NCI-H1694 (cell line): ENCODE measurements around the gene PDLIM4.

Experiments used
- DNase-seq: peaks from one replicate; lab custom pipeline; 2025; lab: John Stamatoyannopoulos, UW

The PDLIM4 gene

GRCh38 chr5:132267166-132267739, 9.8 kb downstream of the PDLIM4 start:
- no peak for DNase-seq

GRCh38 chr5:132267931-132268768, 10.7 kb downstream of the PDLIM4 start:
- no peak for DNase-seq

- DNase-seq = no peak
Observed at GRCh38 chr5:132268769-132269551, 11.5 kb downstream of the PDLIM4 start.

- DNase-seq = no peak
Observed at GRCh38 chr5:132269635-132270334, 12.3 kb downstream of the PDLIM4 start.

- no peak for DNase-seq
Observed at GRCh38 chr5:132270335-132270665, 12.8 kb downstream of the PDLIM4 start.

- no peak for DNase-seq
Observed at GRCh38 chr5:132270706-132271105, 13.2 kb downstream of the PDLIM4 start.

- DNase-seq = no peak
Observed at GRCh38 chr5:132271251-132272246, 14.1 kb downstream of the PDLIM4 start.

GRCh38 chr5:132272311-132273210, 15.1 kb downstream of the PDLIM4 start:
- peak; percentile 30 for DNase-seq

- no peak for DNase-seq
Observed at GRCh38 chr5:132273631-132274030, 16.1 kb downstream of the PDLIM4 start.

- DNase-seq = no peak
Observed at GRCh38 chr5:132274050-132274792, 16.7 kb downstream of the PDLIM4 start.

GRCh38 chr5:132275367-132276220, 18.1 kb downstream of the PDLIM4 start:
- DNase-seq = no peak

- no peak for DNase-seq
Observed at GRCh38 chr5:132277256-132277655, 19.8 kb downstream of the PDLIM4 start.

- DNase-seq = no peak
Observed at GRCh38 chr5:132277971-132278853, 20.7 kb downstream of the PDLIM4 start.

- DNase-seq = no peak
Observed at GRCh38 chr5:132279801-132280200, 22.3 kb downstream of the PDLIM4 start.

GRCh38 chr5:132280371-132281240, 23.1 kb downstream of the PDLIM4 start:
- no peak for DNase-seq

GRCh38 chr5:132281856-132282614, 24.5 kb downstream of the PDLIM4 start:
- DNase-seq = no peak
